ENCODE data around the gene RUBCNL.

Gene RUBCNL

GRCh38 chr13:46334035-46334822, 52.8 kb downstream of the RUBCNL start:
- Histone ChIP-seq H3K4me1 (ENCODE audit: control insufficient read depth, insufficient read depth, low read length) (no peaks in the 10 kb centered on the region), H3K9me3 (ENCODE audit: control insufficient read depth, insufficient read depth, low read depth, low read length) (no peaks in the 10 kb centered on the region), H3K27ac (ENCODE audit: extremely low read depth, low read depth, low read length) (no peak overlapping the region), H3K4me3 (ENCODE audit: low read depth, low read length) (no peak overlapping the region), H3K36me3 (ENCODE audit: control insufficient read depth in 2 of 2, insufficient read depth in 1 of 2, low read length in 2 of 2) (no peaks in the 10 kb centered on the region)
- ChIA-PET POLR2A (no interaction called here), CTCF (interaction anchor here (1.3 kb wide), 1 partner anchor 13 kb away, joined by 3 read pairs; no protein-coding TSS in a partner anchor)
- TF ChIP-seq ZNF302 (tag by site-specific recombination; IDR thresholded peaks at IDR 0.05; ENCODE audit: low read depth) (no peak), ZBTB7A (tag by site-specific recombination; IDR thresholded peaks at IDR 0.05; ENCODE audit: low read depth) (no peak), ZSCAN23 (tag by site-specific recombination; IDR thresholded peaks at IDR 0.05) (no peak), OVOL3 (tag by site-specific recombination; IDR thresholded peaks at IDR 0.05) (no peak), ZNF660 (tag by site-specific recombination; IDR thresholded peaks at IDR 0.05) (no peak), ZNF140 (tag by site-specific recombination; IDR thresholded peaks at IDR 0.05) (no peak), ZNF223 (tag by site-specific recombination; IDR thresholded peaks at IDR 0.05) (no peak), ZNF426 (tag by site-specific recombination; IDR thresholded peaks at IDR 0.05) (no peak), ATF2 (tag by site-specific recombination; IDR thresholded peaks at IDR 0.05; ENCODE audit: low read depth) (no peak)
- TF ChIP-seq, protein P1, sequence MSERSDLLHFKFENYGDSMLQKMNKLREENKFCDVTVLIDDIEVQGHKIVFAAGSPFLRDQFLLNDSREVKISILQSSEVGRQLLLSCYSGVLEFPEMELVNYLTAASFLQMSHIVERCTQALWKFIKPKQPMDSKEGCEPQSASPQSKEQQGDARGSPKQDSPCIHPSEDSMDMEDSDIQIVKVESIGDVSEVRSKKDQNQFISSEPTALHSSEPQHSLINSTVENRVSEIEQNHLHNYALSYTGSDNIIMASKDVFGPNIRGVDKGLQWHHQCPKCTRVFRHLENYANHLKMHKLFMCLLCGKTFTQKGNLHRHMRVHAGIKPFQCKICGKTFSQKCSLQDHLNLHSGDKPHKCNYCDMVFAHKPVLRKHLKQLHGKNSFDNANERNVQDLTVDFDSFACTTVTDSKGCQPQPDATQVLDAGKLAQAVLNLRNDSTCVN (tag by site-specific recombination; optimal IDR thresholded peaks at IDR 0.05), result no peak

DNA sequence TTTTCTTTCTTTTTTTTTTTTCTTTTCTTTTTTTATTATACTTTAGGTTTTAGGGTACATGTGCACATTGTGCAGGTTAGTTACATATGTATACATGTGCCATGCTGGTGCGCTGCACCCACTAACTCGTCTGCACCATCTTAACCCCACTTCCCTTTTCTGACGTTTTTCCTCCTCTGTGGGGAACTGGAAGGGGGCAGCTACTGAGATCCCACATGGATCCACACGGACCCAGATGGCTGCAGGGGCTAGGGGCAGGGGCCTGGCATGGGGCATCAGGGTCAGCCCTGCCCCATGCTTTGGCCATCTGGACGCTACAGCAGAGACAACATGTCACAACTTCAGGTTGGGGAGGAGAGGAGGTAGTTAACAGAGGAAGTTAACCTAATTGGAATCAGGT, 54.3 kb downstream of the RUBCNL start:
- POLR2A ChIA-PET, result no interaction called here
- TF ChIP-seq ZNF777 (tag by site-specific recombination; IDR thresholded peaks at IDR 0.05; ENCODE audit: borderline replicate concordance) (no peak), ZBTB1 (tag by site-specific recombination; IDR thresholded peaks at IDR 0.05) (no peak), ZNF19 (tag by site-specific recombination; IDR thresholded peaks at IDR 0.05; ENCODE audit: low read depth) (no peak), YY2 (tag by site-specific recombination; IDR thresholded peaks at IDR 0.05) (no peak), ZNF600 (tag by site-specific recombination; IDR thresholded peaks at IDR 0.05) (no peak), ZNF157 (tag by site-specific recombination; IDR thresholded peaks at IDR 0.05) (no peak), ZNF146 (tag by site-specific recombination; IDR thresholded peaks at IDR 0.05) (no peak), ZNF488 (tag by site-specific recombination; IDR thresholded peaks at IDR 0.05) (no peak)
- CTCF ChIA-PET, result no interaction called here

GRCh38 chr13:46329624-46330023, 57.4 kb downstream of the RUBCNL start:
- no peak overlapping the region for H3K27ac ChIP-seq (ENCODE audit: extremely low read depth, low read depth, low read length)
- H3K4me1 ChIP-seq (ENCODE audit: control insufficient read depth, insufficient read depth, low read length), result no peaks in the 10 kb centered on the region
- no peak overlapping the region for H3K4me3 ChIP-seq (ENCODE audit: low read depth, low read length)
- ChIA-PET POLR2A (no interaction called here), CTCF (no interaction called here)
- H3K36me3 ChIP-seq (ENCODE audit: control insufficient read depth in 2 of 2, insufficient read depth in 1 of 2, low read length in 2 of 2), result no peaks in the 10 kb centered on the region
- no peaks in the 10 kb centered on the region for H3K9me3 ChIP-seq (ENCODE audit: control insufficient read depth, insufficient read depth, low read depth, low read length)
- TF ChIP-seq ZNF560 (tag by site-specific recombination; IDR thresholded peaks at IDR 0.05; ENCODE audit: borderline replicate concordance) (no peak), ZBTB1 (tag by site-specific recombination; IDR thresholded peaks at IDR 0.05) (no peak), ZNF488 (tag by site-specific recombination; IDR thresholded peaks at IDR 0.05) (no peak), ZNF24 (tag by site-specific recombination; IDR thresholded peaks at IDR 0.05) (no peak), ZNF416 (tag by site-specific recombination; IDR thresholded peaks at IDR 0.05) (no peak), ZNF335 (tag by site-specific recombination; conservative IDR thresholded peaks at IDR 0.05) (no peak), GLIS1 (tag by site-specific recombination; IDR thresholded peaks at IDR 0.05) (no peak), ZNF510 (tag by site-specific recombination; IDR thresholded peaks at IDR 0.05; ENCODE audit: insufficient replicate concordance) (no peak), MYNN (tag by site-specific recombination; IDR thresholded peaks at IDR 0.05; ENCODE audit: borderline replicate concordance) (no peak)
- TF ChIP-seq, protein P2, sequence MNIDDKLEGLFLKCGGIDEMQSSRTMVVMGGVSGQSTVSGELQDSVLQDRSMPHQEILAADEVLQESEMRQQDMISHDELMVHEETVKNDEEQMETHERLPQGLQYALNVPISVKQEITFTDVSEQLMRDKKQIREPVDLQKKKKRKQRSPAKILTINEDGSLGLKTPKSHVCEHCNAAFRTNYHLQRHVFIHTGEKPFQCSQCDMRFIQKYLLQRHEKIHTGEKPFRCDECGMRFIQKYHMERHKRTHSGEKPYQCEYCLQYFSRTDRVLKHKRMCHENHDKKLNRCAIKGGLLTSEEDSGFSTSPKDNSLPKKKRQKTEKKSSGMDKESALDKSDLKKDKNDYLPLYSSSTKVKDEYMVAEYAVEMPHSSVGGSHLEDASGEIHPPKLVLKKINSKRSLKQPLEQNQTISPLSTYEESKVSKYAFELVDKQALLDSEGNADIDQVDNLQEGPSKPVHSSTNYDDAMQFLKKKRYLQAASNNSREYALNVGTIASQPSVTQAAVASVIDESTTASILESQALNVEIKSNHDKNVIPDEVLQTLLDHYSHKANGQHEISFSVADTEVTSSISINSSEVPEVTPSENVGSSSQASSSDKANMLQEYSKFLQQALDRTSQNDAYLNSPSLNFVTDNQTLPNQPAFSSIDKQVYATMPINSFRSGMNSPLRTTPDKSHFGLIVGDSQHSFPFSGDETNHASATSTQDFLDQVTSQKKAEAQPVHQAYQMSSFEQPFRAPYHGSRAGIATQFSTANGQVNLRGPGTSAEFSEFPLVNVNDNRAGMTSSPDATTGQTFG (tag by site-specific recombination; IDR thresholded peaks at IDR 0.05; ENCODE audit: borderline replicate concordance), result no peak

More for the DNA sequence above, 54.3 kb downstream of the RUBCNL start:
- Histone ChIP-seq H3K9me3 (ENCODE audit: control insufficient read depth, insufficient read depth, low read depth, low read length) (no peaks in the 10 kb centered on the region), H3K27ac (ENCODE audit: extremely low read depth, low read depth, low read length) (no peak overlapping the region), H3K36me3 (ENCODE audit: control insufficient read depth in 2 of 2, insufficient read depth in 1 of 2, low read length in 2 of 2) (no peaks in the 10 kb centered on the region), H3K4me3 (ENCODE audit: low read depth, low read length) (no peak overlapping the region), H3K4me1 (ENCODE audit: control insufficient read depth, insufficient read depth, low read length) (no peaks in the 10 kb centered on the region)

All from HEK293 (cell line).